HL-60 (cell line): ENCODE results near the gene CTIF.

Experiments used
- GABPA ChIP-seq: IDR thresholded peaks from 2 replicates; pipeline ENCODE4 v1.6.1; 2012; ENCODE audit warnings: low read depth
- POLR2AphosphoS5 ChIP-seq: IDR thresholded peaks from 2 replicates; pipeline ENCODE4 v1.6.1; 2012; ENCODE audit warnings: low read depth
- SPI1 ChIP-seq: IDR thresholded peaks from 2 replicates; pipeline ENCODE4 v1.6.1; 2012; ENCODE audit warnings: low read depth, mild to moderate bottlenecking, borderline replicate concordance
- TF ChIP-seq, protein P1 (sequence below): IDR thresholded peaks from one replicate; pipeline ENCODE4 v1.5.1; 2011; ENCODE audit warnings: low read length, control low read depth, inconsistent platforms; ENCODE audit not compliant: insufficient read depth
- TF ChIP-seq, protein P2 (sequence below): IDR thresholded peaks from 2 replicates; pipeline ENCODE4 v1.6.1; 2012; ENCODE audit warnings: low read depth; ENCODE audit not compliant: insufficient replicate concordance

DNA sequence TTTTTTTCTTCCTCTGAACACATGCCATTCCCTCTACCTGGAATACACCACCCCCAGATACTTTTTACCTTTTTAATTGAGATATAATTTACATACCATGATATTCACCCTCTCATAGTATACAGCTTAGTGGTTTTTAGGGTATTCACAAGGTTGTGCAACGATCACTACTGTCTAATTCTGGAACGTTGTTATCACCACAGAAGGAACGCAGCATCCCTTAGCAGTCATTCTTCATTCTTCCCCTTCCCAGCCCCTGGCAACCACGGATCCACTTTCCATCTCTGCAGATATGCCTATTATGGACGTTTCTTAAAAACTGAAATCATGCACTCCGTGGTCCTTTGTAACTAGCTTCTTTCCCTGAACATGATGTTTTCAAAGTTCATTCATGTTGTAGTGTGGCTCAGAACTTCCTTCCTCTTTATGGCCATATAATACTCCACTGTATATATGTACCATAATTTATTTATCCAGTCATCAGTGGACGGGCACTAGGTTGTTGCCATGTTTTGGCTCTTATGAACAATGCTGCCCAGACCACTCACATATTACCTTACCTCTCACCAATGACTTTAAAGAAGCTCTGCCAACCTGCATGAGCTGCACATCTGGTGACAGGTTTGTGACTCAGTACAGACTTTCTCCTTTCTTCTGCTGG lies 168.9 kb downstream of the CTIF start:
- TF ChIP-seq POLR2AphosphoS5 (no peak), GABPA (no peak), SPI1 (no peak)
- TF ChIP-seq, protein P1, sequence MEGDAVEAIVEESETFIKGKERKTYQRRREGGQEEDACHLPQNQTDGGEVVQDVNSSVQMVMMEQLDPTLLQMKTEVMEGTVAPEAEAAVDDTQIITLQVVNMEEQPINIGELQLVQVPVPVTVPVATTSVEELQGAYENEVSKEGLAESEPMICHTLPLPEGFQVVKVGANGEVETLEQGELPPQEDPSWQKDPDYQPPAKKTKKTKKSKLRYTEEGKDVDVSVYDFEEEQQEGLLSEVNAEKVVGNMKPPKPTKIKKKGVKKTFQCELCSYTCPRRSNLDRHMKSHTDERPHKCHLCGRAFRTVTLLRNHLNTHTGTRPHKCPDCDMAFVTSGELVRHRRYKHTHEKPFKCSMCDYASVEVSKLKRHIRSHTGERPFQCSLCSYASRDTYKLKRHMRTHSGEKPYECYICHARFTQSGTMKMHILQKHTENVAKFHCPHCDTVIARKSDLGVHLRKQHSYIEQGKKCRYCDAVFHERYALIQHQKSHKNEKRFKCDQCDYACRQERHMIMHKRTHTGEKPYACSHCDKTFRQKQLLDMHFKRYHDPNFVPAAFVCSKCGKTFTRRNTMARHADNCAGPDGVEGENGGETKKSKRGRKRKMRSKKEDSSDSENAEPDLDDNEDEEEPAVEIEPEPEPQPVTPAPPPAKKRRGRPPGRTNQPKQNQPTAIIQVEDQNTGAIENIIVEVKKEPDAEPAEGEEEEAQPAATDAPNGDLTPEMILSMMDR = no peak
- TF ChIP-seq, protein P2, sequence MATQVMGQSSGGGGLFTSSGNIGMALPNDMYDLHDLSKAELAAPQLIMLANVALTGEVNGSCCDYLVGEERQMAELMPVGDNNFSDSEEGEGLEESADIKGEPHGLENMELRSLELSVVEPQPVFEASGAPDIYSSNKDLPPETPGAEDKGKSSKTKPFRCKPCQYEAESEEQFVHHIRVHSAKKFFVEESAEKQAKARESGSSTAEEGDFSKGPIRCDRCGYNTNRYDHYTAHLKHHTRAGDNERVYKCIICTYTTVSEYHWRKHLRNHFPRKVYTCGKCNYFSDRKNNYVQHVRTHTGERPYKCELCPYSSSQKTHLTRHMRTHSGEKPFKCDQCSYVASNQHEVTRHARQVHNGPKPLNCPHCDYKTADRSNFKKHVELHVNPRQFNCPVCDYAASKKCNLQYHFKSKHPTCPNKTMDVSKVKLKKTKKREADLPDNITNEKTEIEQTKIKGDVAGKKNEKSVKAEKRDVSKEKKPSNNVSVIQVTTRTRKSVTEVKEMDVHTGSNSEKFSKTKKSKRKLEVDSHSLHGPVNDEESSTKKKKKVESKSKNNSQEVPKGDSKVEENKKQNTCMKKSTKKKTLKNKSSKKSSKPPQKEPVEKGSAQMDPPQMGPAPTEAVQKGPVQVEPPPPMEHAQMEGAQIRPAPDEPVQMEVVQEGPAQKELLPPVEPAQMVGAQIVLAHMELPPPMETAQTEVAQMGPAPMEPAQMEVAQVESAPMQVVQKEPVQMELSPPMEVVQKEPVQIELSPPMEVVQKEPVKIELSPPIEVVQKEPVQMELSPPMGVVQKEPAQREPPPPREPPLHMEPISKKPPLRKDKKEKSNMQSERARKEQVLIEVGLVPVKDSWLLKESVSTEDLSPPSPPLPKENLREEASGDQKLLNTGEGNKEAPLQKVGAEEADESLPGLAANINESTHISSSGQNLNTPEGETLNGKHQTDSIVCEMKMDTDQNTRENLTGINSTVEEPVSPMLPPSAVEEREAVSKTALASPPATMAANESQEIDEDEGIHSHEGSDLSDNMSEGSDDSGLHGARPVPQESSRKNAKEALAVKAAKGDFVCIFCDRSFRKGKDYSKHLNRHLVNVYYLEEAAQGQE = no peak
